Mesenteric fat pad (tissue), 1 donor: ENCODE data around the gene GNB1. TPM values are rescaled to one million over a fixed set of nuclear protein-coding genes. Genes with fewer than 3 reads are reported as not detected.
A peak's percentile ranks its signal among the peaks of the same experiment; 100 is the strongest.
"Not testable (repeated sequence)": the region's sequence is repeated elsewhere in the genome, so short reads cannot be mapped to it uniquely, and the experiment has no call there.

ENCODE experiments used
- DNase-seq: peaks from one replicate; pipeline ENCODE4 v3.0.0-alpha.2; 2020; ENCODE audit warnings: low spot score
- long read RNA-seq: library from polyadenylated mRNA; unstranded; transcript quantifications from one replicate; pipeline ENCODE4 v2.0.0, GENCODE V29; 2020
- total RNA-seq: library from RNA; stranded (reverse); fragmentation: NEBNext Ultra II Directional; extraction: Animal tissue kit (Norgen Biotek cat#: 25700); gene quantifications from one replicate; pipeline ENCODE4 v1.2.1, GENCODE V29; 2021
- donor health status: DM: yes; HTN: yes; CAD: no.

The GNB1 gene
- total RNA-seq: 318 TPM
- long read RNA-seq, transcript GNB1-201 (12 exons, 3,132 nt): major isoform, 7 of 102 reads
- long read RNA-seq, partial matches to known transcripts: 59 of 102 reads
- long read RNA-seq, other reads (novel, unspliced or antisense): 34 of 102 reads

GRCh38 chr1:1890506-1891348 is at the start of gene GNB1:
TSS of gene GNB1 (minus strand) at chr1:1891087. CDS start at chr1:1825453, 65,634 bp downstream.
- DNase-seq: peak; percentile 96

- DNase-seq: no peak
Measured at GRCh38 chr1:1940123-1940425, 49.2 kb upstream of the GNB1 start.

GRCh38 chr1:1939296-1940122 is 48.6 kb upstream of the GNB1 start:
- no peak for DNase-seq

GRCh38 chr1:1938613-1939295 is 47.9 kb upstream of the GNB1 start:
- DNase-seq: no peak

GRCh38 chr1:1938276-1938573 is 47.3 kb upstream of the GNB1 start:
- DNase-seq: no peak

GRCh38 chr1:1937549-1938275 is 46.8 kb upstream of the GNB1 start:
- DNase-seq: no peak

DNA sequence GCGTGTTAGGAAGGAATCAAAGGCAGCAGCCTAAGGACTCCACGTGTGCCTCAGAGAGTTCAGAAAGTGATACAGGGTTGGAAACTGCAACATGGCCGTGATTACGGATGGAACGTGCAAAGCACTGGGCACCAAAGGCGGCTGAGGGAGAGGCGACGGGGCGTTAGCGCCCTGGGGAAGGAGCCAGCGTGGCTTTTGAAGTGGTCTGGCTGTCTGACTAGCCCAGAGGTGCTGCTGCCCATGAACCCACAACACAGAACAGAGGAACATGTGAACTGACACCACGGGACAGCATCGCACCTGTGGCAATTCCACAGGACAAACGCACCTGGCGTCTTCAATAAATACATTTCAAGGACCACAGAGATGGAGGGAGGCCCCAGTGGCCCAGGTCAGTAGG is 46.2 kb upstream of the GNB1 start:
- DNase-seq: no peak

GRCh38 chr1:1934848-1935247 is 44.0 kb upstream of the GNB1 start:
- DNase-seq: not testable (repeated sequence)

GRCh38 chr1:1929639-1930545 is 39.0 kb upstream of the GNB1 start:
- no peak for DNase-seq

GRCh38 chr1:1929102-1929638 is 38.3 kb upstream of the GNB1 start:
- no peak for DNase-seq

DNA sequence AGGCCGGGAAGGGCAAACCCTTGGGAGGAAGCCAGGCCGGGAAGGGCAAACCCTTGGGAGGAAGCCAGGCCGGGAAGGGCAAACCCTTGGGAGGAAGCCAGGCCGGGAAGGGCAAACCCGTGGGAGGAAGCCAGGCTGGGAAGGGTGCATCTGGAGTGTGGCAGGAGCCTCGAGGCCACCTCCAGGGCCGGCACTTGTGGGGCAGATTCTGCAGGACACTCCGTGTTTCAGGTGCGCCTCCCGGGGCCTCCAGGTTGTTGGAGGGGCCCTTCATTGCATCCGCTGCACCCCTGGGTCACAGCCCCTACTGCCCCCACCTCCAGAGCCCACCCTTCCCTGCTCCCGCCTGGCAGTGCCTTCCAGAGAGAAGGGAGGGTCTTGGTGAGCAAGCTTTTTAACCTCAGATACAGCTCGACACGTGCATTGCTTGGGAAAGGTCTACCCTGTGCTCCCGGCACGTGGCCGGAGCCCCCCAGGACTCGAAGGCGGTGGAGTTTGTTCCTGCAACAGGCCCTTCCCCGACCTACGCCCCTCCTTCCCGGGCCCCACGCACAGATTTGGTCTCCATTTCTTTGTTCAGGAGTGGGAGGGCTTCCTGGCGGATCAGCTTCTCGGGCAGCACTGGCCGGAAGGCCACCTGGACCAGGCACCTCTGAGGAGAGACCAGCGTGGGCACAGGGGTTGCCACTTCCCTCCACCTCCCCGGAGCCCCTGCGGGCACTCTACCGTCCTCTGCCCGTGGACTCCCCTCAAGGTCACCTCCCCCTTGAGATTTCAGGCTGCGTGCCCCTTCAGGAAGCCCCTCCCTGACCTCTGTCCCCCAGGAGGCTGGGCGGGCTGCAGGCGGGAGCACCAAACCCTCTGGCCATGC is 37.6 kb upstream of the GNB1 start:
- no peak for DNase-seq

GRCh38 chr1:1927751-1928150 is 36.9 kb upstream of the GNB1 start:
- DNase-seq: no peak

- DNase-seq: no peak
Measured at GRCh38 chr1:1926886-1927660, 36.2 kb upstream of the GNB1 start.

DNA sequence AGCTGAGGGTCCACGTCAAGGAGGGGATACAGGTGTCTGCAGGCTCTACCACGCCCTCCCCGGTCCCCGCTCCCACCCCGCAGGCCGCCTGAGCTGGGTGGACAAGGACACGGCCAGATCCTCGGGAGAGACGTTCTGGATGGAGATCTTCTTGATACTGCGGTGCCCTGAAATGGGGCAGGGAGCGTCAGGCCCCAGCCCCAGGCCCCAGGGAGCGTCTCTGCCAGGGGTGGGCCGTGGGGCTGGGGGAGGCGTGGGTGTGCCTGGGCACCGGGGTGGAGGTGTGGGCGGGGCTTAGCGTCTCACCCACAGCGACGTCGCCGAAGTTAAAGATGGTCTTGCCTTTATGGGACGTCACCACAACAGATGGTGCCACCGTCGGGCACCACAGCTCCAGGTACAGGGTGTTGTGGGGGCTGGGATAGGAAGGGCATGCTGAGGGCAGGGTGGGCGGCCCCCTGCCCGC is 35.5 kb upstream of the GNB1 start:
- DNase-seq: no peak

- DNase-seq: no peak
Measured at GRCh38 chr1:1925437-1926345, 34.8 kb upstream of the GNB1 start.

DNA sequence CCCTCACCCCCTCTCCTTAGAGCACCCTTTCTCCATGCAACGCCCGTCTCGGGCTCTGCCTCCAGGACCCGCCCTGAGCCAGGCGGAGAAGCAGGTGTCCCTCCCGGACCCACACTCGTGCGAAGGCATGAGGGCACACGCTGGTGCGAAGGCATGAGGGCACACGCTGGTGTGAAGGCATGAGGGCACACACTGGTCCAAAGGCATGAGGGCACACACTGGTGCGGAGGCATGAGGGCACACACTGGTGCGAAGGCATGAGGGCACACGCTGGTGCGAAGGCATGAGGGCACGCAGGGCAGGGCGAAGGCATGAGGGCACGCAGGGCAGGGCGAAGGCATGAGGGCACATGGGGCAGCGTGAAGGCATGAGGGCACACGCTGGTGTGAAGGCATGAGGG is 34.0 kb upstream of the GNB1 start:
- no peak for DNase-seq

DNA sequence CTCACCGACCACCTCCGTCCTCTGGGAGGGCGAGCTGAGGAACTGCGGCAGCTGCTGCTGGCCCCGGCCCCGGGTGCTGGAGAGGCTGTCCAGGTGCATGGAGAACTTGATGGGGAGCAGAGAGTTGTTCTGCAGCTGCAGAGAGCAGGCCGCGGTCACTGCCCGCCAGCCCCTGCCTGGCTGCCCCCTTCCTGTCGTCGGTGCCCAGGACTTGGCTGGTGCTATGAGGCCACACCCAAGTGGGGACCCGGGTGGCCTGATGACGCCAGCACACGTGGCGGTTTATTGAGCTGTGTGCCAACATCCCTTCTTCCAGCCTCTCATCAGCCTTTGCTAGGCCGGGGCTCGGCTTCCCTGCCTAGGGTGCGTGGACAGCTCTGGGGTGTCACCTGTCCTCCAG is 33.5 kb upstream of the GNB1 start:
- DNase-seq: no peak
